ENCODE results near the gene KCNJ6.

GRCh38 chr21:37780991-37781983 lies 135.0 kb downstream of the KCNJ6 start:
- no peak for TF ChIP-seq SUZ12 (IDR thresholded peaks at IDR 0.05)
- no peak for TF ChIP-seq SP1 (IDR thresholded peaks at IDR 0.05)
- TF ChIP-seq ELF4 (IDR thresholded peaks at IDR 0.05), result no peak
- TF ChIP-seq FOXM1 (IDR thresholded peaks at IDR 0.05; ENCODE audit: borderline replicate concordance), result no peak
- no peak for TF ChIP-seq L3MBTL2 (conservative IDR thresholded peaks at IDR 0.05)
- TF ChIP-seq BHLHE40 (IDR thresholded peaks at IDR 0.05; ENCODE audit: borderline replicate concordance), result no peak
- no peak for TF ChIP-seq HDGF (IDR thresholded peaks at IDR 0.05; ENCODE audit: borderline replicate concordance)
- no peak for TF ChIP-seq ZNF384 (IDR thresholded peaks at IDR 0.05)
- no peak for TF ChIP-seq FOXA1 (IDR thresholded peaks at IDR 0.05)
- no peak for TF ChIP-seq NFRKB (IDR thresholded peaks at IDR 0.05)
- no peak for TF ChIP-seq FOXK2 (IDR thresholded peaks at IDR 0.05)
- TF ChIP-seq ARNT (IDR thresholded peaks at IDR 0.05), result no peak

All from HEK293T (cell line).